Hepatocyte (in vitro differentiated cells): Measurements from ENCODE around the gene MARCOL. TPM values are rescaled to one million over a fixed set of nuclear protein-coding genes. Genes with fewer than 3 reads are reported as not detected.

Experiments
- DNase-seq: peaks from one replicate; pipeline ENCODE4 v3.0.0-alpha.2; 2016; ENCODE audit warnings: low spot score
- H2AFZ ChIP-seq: fragments of 200-600 bp; sonication (generic); 2 replicates; pipeline ENCODE4 v1.6.0; 2016; ENCODE audit warnings: antibody characterized with exemption, mild to moderate bottlenecking
- H3K27ac ChIP-seq: fragments of 200-600 bp; sonication (generic); 2 replicates; pipeline ENCODE4 v1.5.1; 2016; ENCODE audit warnings: mild to moderate bottlenecking
- H3K27me3 ChIP-seq: fragments of 200-600 bp; sonication (generic); 2 replicates; pipeline ENCODE4 v1.6.1; 2016
- H3K36me3 ChIP-seq: fragments of 200-600 bp; sonication (generic); replicated peaks from 2 replicates; pipeline ENCODE4 v1.5.1; 2016; ENCODE audit warnings: low read depth; ENCODE audit not compliant: insufficient read depth
- H3K4me1 ChIP-seq: fragments of 200-600 bp; sonication (generic); 2 replicates; pipeline ENCODE4 v1.5.1; 2016; ENCODE audit warnings: mild to moderate bottlenecking, moderate library complexity; ENCODE audit not compliant: insufficient read depth
- H3K4me2 ChIP-seq: fragments of 200-600 bp; sonication (generic); 2 replicates; pipeline ENCODE4 v1.6.0; 2016
- H3K4me3 ChIP-seq: fragments of 200-600 bp; sonication (generic); 2 replicates; pipeline ENCODE4 v1.5.1; 2016; ENCODE audit warnings: mild to moderate bottlenecking
- H3K79me2 ChIP-seq: fragments of 200-600 bp; sonication (generic); 2 replicates; pipeline ENCODE4 v1.6.0; 2017; ENCODE audit warnings: mild to moderate bottlenecking
- H3K9me2 ChIP-seq: fragments of 200-600 bp; sonication (generic); replicated peaks from 2 replicates; pipeline ENCODE4 v1.6.0; 2017; ENCODE audit warnings: mild to moderate bottlenecking; ENCODE audit not compliant: insufficient read depth
- H3K9me3 ChIP-seq: fragments of 200-600 bp; sonication (generic); 2 replicates; pipeline ENCODE4 v1.5.1; 2016; ENCODE audit warnings: low read depth, mild to moderate bottlenecking
- H4K20me1 ChIP-seq: fragments of 200-600 bp; sonication (generic); 2 replicates; pipeline ENCODE4 v1.6.0; 2016; ENCODE audit warnings: mild to moderate bottlenecking; ENCODE audit not compliant: insufficient read depth, poor library complexity, severe bottlenecking
- CTCF ChIP-seq: fragments of 200-600 bp; sonication (generic); IDR thresholded peaks from 2 replicates; pipeline ENCODE4 v1.5.1; 2016; ENCODE audit warnings: antibody characterized with exemption, mild to moderate bottlenecking; ENCODE audit not compliant: poor library complexity
- EZH2 ChIP-seq: fragments of 200-600 bp; sonication (generic); IDR thresholded peaks from 2 replicates; pipeline ENCODE4 v1.6.1; 2016; ENCODE audit warnings: antibody characterized with exemption, mild to moderate bottlenecking, borderline replicate concordance
- EZH2phosphoT487 ChIP-seq: fragments of 200-600 bp; sonication (generic); IDR thresholded peaks from one replicate; pipeline ENCODE4 v1.6.1; 2018; ENCODE audit warnings: antibody characterized with exemption, mild to moderate bottlenecking, low read depth, moderate library complexity; ENCODE audit not compliant: unreplicated experiment, severe bottlenecking
- WGBS: methylation state at CpG from one replicate; pipeline ENCODE4 v1.1.6; 2016; ENCODE audit warnings: low lambda C conversion rate; ENCODE audit errors: missing lambda C conversion rate; 5-methylcytosine and 5-hydroxymethylcytosine counted together
- polyA plus RNA-seq: library from polyadenylated mRNA; unstranded; fragments of >200 nt; fragmentation: Nextera tagmentation; extraction: Ambion mirVana; gene quantifications from 2 replicates; pipeline ENCODE4 v1.2.1, GENCODE V29; 2016
- total RNA-seq: library from RNA; depleted of rRNA; stranded (reverse); fragments of >200 nt; gene quantifications from 2 replicates; pipeline ENCODE4 v1.2.3, GENCODE V29; 2014

The MARCOL gene
- total and polyA plus RNA-seq, 2 experiments from 2014 or later: not detected

- Histone ChIP-seq H4K20me1 (no peaks in the 10 kb centered on the region), H3K36me3 (no peaks in the 10 kb centered on the region), H2AFZ (no peak overlapping the region), H3K9me3 (no peaks in the 10 kb centered on the region), H3K4me1 (no peaks in the 10 kb centered on the region), H3K4me3 (no peak overlapping the region), H3K9me2 (no peaks in the 10 kb centered on the region), H3K4me2 (no peak overlapping the region), H3K27me3 (no peaks in the 10 kb centered on the region), H3K79me2 (no peaks in the 10 kb centered on the region), H3K27ac (no peak overlapping the region)
- DNase-seq: no peak
- TF ChIP-seq EZH2phosphoT487 (no peak), CTCF (no peak), EZH2 (no peak)
- 100% methylated on average over 1 of the region's 1 CpG for WGBS
Measured at GRCh38 chr5:148214665-148215185, 23.6 kb upstream of the MARCOL start.

DNA sequence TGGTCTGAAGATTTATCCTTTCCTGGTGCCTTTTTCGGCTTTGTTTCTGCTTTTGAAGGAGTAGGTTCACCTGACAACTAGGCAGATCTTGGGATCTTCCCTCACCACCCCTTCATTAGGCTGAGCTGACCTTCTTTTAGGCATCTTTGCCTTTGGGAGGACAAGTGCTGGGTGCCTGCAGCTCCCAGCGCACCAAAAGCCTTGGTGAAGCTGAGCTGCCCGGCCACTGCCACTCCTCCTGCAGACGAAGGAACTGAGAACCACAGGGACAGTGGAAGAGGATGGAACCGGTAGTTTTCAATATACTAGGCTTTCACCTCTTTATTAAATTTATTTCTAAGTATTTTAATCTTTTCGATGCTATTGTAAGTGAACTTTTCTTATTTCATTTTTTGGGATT is 16.8 kb upstream of the MARCOL start:
- no peak overlapping the region for H2AFZ ChIP-seq

DNA sequence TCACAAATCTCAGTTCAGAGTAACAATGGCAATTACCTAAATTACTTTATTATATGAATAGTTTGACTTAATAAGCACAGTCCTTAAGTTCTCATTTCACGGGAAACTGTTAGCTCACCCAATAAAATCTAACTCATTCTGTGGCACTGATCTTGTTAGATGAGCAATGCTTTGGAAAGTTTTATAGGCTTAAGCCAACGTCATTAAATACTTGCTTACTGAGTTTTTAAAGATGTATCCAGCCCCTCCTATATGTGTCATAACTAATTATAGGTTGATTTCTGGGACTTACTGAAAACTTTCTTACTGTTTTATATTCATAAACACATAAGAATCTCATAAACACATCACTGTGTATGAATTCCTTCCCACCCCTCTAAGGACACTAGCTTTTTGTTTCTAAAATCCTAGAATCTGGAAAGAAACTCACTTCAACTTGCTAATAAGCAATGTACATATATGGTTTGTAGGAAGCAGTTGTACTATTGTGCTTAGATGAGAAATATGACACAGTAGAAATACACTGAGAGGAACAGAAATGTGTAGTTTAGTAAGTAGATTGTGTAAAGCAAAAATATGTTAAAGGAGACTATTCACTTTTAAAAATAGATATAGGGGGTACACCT is 14.1 kb upstream of the MARCOL start:
- H3K9me3 ChIP-seq: no peaks in the 10 kb centered on the region
- WGBS: 55% methylated on average over 2 of the region's 2 CpGs
- no peaks in the 10 kb centered on the region for H3K27me3 ChIP-seq
- no peaks in the 10 kb centered on the region for H3K4me1 ChIP-seq
- no peak overlapping the region for H3K4me3 ChIP-seq
- no peak overlapping the region for H3K27ac ChIP-seq
- H4K20me1 ChIP-seq: no peaks in the 10 kb centered on the region
- H2AFZ ChIP-seq: no peak overlapping the region
- H3K79me2 ChIP-seq: no peaks in the 10 kb centered on the region
- no peaks in the 10 kb centered on the region for H3K36me3 ChIP-seq
- no peak overlapping the region for H3K4me2 ChIP-seq
- H3K9me2 ChIP-seq: no peaks in the 10 kb centered on the region
- no peak for TF ChIP-seq CTCF
- no peak for TF ChIP-seq EZH2phosphoT487
- TF ChIP-seq EZH2: no peak
- DNase-seq: no peak

More for the DNA sequence above, 16.8 kb upstream of the MARCOL start:
- no peak overlapping the region for H3K4me3 ChIP-seq
- H3K27ac ChIP-seq: no peak overlapping the region
- no peak for DNase-seq
- H3K4me1 ChIP-seq: no peaks in the 10 kb centered on the region
- H3K9me2 ChIP-seq: no peaks in the 10 kb centered on the region
- H3K27me3 ChIP-seq: no peaks in the 10 kb centered on the region
- H3K9me3 ChIP-seq: no peaks in the 10 kb centered on the region
- 81% methylated on average over 6 of the region's 6 CpGs for WGBS
- TF ChIP-seq EZH2 (no peak), CTCF (no peak), EZH2phosphoT487 (no peak)
- no peaks in the 10 kb centered on the region for H4K20me1 ChIP-seq
- H3K36me3 ChIP-seq: no peaks in the 10 kb centered on the region
- no peak overlapping the region for H3K4me2 ChIP-seq
- H3K79me2 ChIP-seq: no peaks in the 10 kb centered on the region
